Measurements from ENCODE around the gene TFAP2A. TPM values are rescaled to one million over a fixed set of nuclear protein-coding genes. Genes with fewer than 3 reads are reported as not detected.

TFAP2A gene
- total RNA-seq, 4 donors from 2014 or later, result 0.16 TPM; not detected in 3

GRCh38 chr6:10402648-10403311 lies 12.1 kb downstream of the TFAP2A start:
- TF ChIP-seq, protein P1, sequence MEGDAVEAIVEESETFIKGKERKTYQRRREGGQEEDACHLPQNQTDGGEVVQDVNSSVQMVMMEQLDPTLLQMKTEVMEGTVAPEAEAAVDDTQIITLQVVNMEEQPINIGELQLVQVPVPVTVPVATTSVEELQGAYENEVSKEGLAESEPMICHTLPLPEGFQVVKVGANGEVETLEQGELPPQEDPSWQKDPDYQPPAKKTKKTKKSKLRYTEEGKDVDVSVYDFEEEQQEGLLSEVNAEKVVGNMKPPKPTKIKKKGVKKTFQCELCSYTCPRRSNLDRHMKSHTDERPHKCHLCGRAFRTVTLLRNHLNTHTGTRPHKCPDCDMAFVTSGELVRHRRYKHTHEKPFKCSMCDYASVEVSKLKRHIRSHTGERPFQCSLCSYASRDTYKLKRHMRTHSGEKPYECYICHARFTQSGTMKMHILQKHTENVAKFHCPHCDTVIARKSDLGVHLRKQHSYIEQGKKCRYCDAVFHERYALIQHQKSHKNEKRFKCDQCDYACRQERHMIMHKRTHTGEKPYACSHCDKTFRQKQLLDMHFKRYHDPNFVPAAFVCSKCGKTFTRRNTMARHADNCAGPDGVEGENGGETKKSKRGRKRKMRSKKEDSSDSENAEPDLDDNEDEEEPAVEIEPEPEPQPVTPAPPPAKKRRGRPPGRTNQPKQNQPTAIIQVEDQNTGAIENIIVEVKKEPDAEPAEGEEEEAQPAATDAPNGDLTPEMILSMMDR (IDR thresholded peaks at IDR 0.05; ENCODE audit: low read depth), result no peak

DNA sequence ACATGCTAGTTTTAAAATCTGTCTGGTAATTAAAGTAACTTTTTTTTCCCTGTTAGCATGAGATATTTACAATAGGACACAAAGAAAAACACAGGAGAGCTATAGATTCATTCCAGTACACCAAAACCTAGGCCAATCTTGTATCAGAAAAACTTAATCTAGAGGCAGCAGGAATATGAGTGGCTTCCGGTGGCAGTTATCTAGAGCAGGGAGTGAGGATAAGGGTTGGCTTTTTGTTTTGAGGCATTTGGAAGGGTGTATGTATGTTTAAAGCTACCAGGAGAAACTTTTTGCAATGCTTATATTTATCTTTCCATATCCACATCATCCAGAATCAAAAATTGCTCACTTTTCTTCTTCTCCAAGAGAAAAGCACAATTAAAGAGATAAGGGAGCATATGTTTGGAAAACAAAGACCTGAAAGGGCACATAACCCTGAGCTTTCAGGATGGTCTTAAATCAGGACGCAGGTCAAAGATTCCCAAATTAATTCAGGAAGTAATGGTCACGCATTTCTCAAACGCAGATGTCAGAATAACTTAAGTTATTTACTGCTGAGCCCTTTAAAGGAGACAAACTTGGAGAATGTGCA lies 13.1 kb downstream of the TFAP2A start:
- TF ChIP-seq, protein P1 (IDR thresholded peaks at IDR 0.05; ENCODE audit: low read depth), result no peak

- TF ChIP-seq, protein P1 (IDR thresholded peaks at IDR 0.05; ENCODE audit: low read depth), result no peak
Measured at GRCh38 chr6:10401004-10401536, 13.8 kb downstream of the TFAP2A start.

DNA sequence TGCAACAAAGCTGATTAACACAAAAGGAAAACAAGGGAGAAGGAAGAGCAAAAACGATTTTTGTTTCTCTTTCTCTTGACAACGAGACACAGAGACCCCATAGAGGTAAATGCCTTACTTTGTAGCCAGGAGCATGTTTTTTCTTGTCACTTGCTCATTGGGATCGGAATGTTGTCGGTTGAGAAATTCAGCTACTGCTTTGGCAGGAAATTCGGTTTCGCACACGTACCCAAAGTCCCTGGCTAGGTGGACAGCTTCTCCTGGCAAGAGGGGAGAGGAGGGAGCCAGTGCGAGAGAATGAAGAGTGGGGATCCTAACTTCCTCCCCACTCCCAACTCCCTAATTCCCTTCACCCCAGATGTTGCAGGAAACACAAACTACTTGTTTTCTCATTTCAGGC lies 14.5 kb downstream of the TFAP2A start:
- TF ChIP-seq, protein P1 (IDR thresholded peaks at IDR 0.05; ENCODE audit: low read depth), result no peak

DNA sequence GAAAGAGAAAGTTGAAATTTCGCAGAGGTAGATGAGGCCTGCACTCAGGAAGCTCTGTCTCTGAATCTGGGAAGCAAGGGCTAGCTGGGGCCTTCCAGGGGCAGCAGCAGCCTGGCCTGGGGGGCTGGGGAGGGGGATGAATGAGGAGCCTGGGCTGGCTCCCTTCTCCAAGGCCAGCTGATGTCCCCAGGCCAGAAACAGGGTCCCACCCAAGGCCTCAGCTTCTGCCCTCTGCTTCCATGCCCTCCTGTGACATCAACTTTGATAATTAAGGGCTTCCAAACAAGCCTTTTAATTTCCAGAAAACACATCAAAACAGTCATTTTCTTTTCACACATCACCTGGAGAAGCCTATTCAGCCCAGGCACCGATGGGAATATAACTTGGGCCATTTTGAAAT lies 15.4 kb downstream of the TFAP2A start:
- TF ChIP-seq, protein P1 (IDR thresholded peaks at IDR 0.05; ENCODE audit: low read depth), result no peak

DNA sequence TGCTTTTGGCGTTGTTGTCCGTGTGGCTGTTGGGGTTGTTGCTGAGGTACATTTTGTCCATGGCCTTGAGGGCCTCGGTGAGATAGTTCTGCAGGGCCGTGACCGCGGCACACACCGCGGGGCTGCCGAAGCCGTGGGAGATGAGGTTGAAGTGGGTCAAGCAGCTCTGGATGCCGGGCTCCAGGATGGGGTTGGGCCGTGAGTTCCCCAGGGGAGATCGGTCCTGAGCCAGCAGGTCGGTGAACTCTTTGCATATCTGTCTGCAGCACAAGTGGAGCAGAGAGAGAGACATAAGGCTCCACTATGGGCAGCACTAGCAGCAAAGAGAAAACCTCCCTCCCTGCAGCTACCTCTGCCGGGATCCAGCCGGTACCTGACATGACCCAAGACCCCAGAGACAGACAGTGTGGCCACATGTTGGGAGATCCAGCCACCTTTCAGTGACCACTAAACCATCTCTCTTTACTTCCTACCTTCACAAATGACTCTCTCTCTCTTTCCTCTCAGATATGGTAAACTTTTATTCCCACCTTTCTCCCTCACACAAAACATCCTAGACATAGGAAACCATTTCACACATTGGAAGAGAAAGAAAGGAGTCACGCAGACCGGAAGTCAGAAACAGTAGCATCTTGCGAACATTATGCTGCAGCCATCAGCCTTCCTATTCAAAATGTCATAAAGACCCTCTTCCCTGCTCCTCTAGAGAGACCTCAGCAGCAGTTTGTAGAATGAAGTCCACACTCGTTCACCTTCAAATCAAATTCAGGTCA lies 16.2 kb downstream of the TFAP2A start:
- TF ChIP-seq, protein P1 (IDR thresholded peaks at IDR 0.05; ENCODE audit: low read depth), result no peak

Data from subcutaneous adipose tissue (tissue), 4 donors.